ENCODE results near the gene DRAM2.

The DRAM2 gene

GRCh38 chr1:111139956-111140679 is at the start of gene DRAM2, which contains the start of gene CEPT1:
Gene DRAM2 (minus strand): TSS chr1:111140093. CDS start chr1:111131554, 8,539 bp downstream.
Gene CEPT1 (plus strand): TSS chr1:111140223. CDS start chr1:111147715, 7,492 bp downstream.
- peak; percentile 95 for DNase-seq

GRCh38 chr1:111184663-111185062 is 44.8 kb upstream of the DRAM2 start:
- no peak for DNase-seq

GRCh38 chr1:111183308-111184069 is 43.6 kb upstream of the DRAM2 start:
- no peak for DNase-seq

GRCh38 chr1:111182052-111182451 is 42.2 kb upstream of the DRAM2 start:
- DNase-seq: no peak

- DNase-seq: no peak
Observed at GRCh38 chr1:111179968-111180533, 40.2 kb upstream of the DRAM2 start.

- DNase-seq: no peak
Observed at GRCh38 chr1:111176678-111177077, 36.8 kb upstream of the DRAM2 start.

GRCh38 chr1:111175349-111175748 is 35.5 kb upstream of the DRAM2 start:
- no peak for DNase-seq

- DNase-seq: no peak
Observed at GRCh38 chr1:111174070-111174469, 34.2 kb upstream of the DRAM2 start.

GRCh38 chr1:111172463-111172862 is 32.6 kb upstream of the DRAM2 start:
- DNase-seq: no peak

- DNase-seq: no peak
Observed at GRCh38 chr1:111164151-111164550, 24.3 kb upstream of the DRAM2 start.

GRCh38 chr1:111163363-111163762 is 23.5 kb upstream of the DRAM2 start:
- DNase-seq: no peak

- no peak for DNase-seq
Observed at GRCh38 chr1:111162488-111162880, 22.6 kb upstream of the DRAM2 start.

- no peak for DNase-seq
Observed at GRCh38 chr1:111161843-111162487, 22.1 kb upstream of the DRAM2 start.

- DNase-seq: no peak
Observed at GRCh38 chr1:111157431-111157830, 17.5 kb upstream of the DRAM2 start.

- DNase-seq: no peak
Observed at GRCh38 chr1:111154021-111154999, 14.4 kb upstream of the DRAM2 start.

GRCh38 chr1:111151838-111152237 is 11.9 kb upstream of the DRAM2 start:
- DNase-seq: no peak

- DNase-seq: no peak
Observed at GRCh38 chr1:111148376-111148881, 8.5 kb upstream of the DRAM2 start.

GRCh38 chr1:111147948-111148347 is 8.1 kb upstream of the DRAM2 start:
- no peak for DNase-seq

GRCh38 chr1:111145963-111146768 is 6.3 kb upstream of the DRAM2 start:
- DNase-seq: no peak

- DNase-seq: no peak
Observed at GRCh38 chr1:111145542-111145941, 5.6 kb upstream of the DRAM2 start.
